Suprapubic skin (tissue), 4 donors: ENCODE data around the gene AMDHD2. TPM values are rescaled to one million over a fixed set of nuclear protein-coding genes. Genes with fewer than 3 reads are reported as not detected.

ENCODE experiments used
- DNase-seq, 2 donors: peaks; one replicate each; pipeline ENCODE4 v3.0.0-alpha.2; 2019; ENCODE audit warnings: low spot score in 2 of 2
- H3K27ac ChIP-seq: fragments of 200-600 bp; sonication (generic); one replicate; pipeline ENCODE4 v1.5.1; 2019
- H3K27me3 ChIP-seq: fragments of 200-600 bp; sonication (generic); one replicate; pipeline ENCODE4 v1.5.1; 2019
- H3K36me3 ChIP-seq: fragments of 200-600 bp; sonication (generic); one replicate; pipeline ENCODE4 v1.5.1; 2019
- H3K4me1 ChIP-seq: fragments of 200-600 bp; sonication (generic); one replicate; pipeline ENCODE4 v1.5.1; 2019
- H3K4me3 ChIP-seq: fragments of 200-600 bp; sonication (generic); one replicate; pipeline ENCODE4 v1.5.1; 2019; ENCODE audit warnings: mild to moderate bottlenecking
- H3K9me3 ChIP-seq: fragments of 200-600 bp; sonication (generic); one replicate; pipeline ENCODE4 v1.5.1; 2019
- CTCF ChIP-seq, 2 donors: fragments of 200-600 bp in 1 of 2; fragments of 450-650 bp in 1 of 2; sonication (generic) in 1 of 2; IDR thresholded peaks; one replicate each; pipeline ENCODE4 v1.5.1; 2016 to 2019; ENCODE audit warnings: antibody characterized with exemption in 2 of 2, mild to moderate bottlenecking in 1 of 2, moderate library complexity in 1 of 2
- EP300 ChIP-seq: sonication (generic); formaldehyde crosslinking; IDR thresholded peaks from one replicate; pipeline ENCODE4 v1.6.1; 2017; ENCODE audit warnings: antibody characterized with exemption
- POLR2A ChIP-seq, 2 donors: fragments of 450-650 bp; IDR thresholded peaks; one replicate each; pipeline ENCODE4 v1.6.1; 2017; ENCODE audit warnings: antibody characterized with exemption in 2 of 2, mild to moderate bottlenecking in 2 of 2, moderate library complexity in 2 of 2
- POLR2AphosphoS5 ChIP-seq, 3 donors: sonication (generic); formaldehyde crosslinking; IDR thresholded peaks; one replicate each; pipeline ENCODE4 v1.6.1; 2017; ENCODE audit warnings: antibody characterized with exemption in 3 of 3
- WGBS: methylation state at CpG from one replicate; pipeline ENCODE4 v1.1.5; 2018; 5-methylcytosine and 5-hydroxymethylcytosine counted together
- total RNA-seq, 4 donors: library from RNA; depleted of rRNA; stranded (reverse); fragments of >200 nt; gene quantifications; one replicate each; pipeline ENCODE4 v1.1.0, GENCODE V29; 2016

The AMDHD2 gene
- total RNA-seq, 4 donors from 2014 or later: 27.0 to 42.7 (median 38.0) TPM

GRCh38 chr16:2487903-2488531 lies 32.2 kb upstream of the AMDHD2 start:
- Histone ChIP-seq H3K4me3 (no peak overlapping the region), H3K36me3 (no peaks in the 10 kb centered on the region), H3K9me3 (no peaks in the 10 kb centered on the region), H3K27ac (no peak overlapping the region), H3K27me3 (no peaks in the 10 kb centered on the region), H3K4me1 (peaks cover 36% of the 10 kb centered on the region)
- TF ChIP-seq POLR2A (IDR thresholded peaks at IDR 0.05) (no peak), EP300 (no peak), CTCF (IDR thresholded peaks at IDR 0.05) (no peak), POLR2AphosphoS5 (IDR thresholded peaks at IDR 0.05) (no peak)
- no peak for DNase-seq
- 70% methylated on average over 15 of the region's 15 CpGs for WGBS

DNA sequence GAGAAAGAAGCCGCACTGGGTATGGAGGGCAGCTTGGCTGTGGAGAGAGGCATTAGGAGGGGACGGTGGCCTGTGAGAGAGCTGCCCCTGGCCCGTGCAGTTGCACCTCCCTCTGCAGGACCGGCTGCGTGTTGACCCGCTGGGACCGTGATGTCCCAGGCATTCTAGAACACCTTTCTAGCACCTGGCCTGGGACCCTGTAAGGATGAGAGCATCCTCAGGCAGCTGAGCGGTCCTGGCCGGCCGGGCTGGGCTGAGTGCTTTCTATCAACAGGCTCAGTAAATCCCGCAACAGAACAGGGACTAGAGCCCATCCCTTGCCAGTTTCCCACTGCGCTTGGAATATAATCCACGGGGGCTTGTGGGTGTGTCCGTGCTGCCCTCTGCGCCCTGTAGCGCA lies 30.6 kb upstream of the AMDHD2 start:
- H3K27ac ChIP-seq: no peak overlapping the region
- no peaks in the 10 kb centered on the region for H3K36me3 ChIP-seq
- DNase-seq: no peak
- H3K4me3 ChIP-seq: no peak overlapping the region
- no peaks in the 10 kb centered on the region for H3K9me3 ChIP-seq
- no peaks in the 10 kb centered on the region for H3K27me3 ChIP-seq
- peaks cover 28% of the 10 kb centered on the region for H3K4me1 ChIP-seq
- no peak for TF ChIP-seq EP300
- no peak for TF ChIP-seq CTCF (IDR thresholded peaks at IDR 0.05)
- no peak for TF ChIP-seq POLR2A (IDR thresholded peaks at IDR 0.05)
- no peak for TF ChIP-seq POLR2AphosphoS5 (IDR thresholded peaks at IDR 0.05)
- WGBS: 87% methylated on average over 8 of the region's 16 CpGs

DNA sequence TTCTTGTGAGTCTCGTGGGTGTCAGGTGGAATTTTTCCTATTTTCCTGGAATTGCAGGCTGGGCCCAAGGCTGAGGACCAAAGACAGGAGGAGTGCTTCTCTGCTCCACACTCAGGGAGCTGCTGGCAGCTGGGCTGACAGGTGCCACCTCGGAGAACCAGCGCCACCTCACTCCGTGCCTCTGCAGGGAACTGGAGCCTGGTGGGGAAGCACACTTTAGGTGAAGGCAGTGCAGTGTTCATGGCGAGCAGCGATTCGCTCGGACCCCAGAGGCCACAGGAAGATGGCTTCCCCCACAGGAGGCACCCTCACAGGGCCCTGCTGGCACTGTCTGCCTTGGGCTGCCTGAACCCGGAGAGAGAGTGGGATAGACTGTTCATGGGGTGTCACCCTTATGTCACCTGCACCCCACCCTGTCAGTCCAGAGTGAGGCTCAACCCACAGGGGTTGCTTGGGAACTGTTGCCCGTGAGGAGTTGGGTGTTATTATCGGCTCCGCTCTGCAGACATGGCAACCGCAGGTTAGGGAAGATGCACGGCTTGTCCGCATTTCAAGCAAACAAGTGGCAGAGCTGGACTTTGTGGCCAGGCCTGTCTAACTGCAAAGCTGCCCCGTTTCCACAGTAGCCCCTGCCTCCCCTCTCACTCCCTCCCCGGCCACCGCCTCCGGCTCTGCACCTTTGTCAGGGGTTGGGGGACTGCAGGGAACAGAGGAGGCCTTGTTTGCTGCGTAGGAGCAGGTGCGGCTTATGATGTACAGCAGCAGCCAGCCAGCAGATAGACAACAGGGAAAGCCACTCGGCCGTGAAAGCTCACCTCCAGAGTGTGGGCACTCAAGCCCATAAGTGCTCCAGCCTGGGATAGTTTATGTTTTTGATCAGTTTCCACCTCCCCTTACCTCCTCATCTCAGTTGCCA lies 29.7 kb upstream of the AMDHD2 start:
- no peaks in the 10 kb centered on the region for H3K27me3 ChIP-seq
- H3K4me3 ChIP-seq: no peak overlapping the region
- H3K36me3 ChIP-seq: no peaks in the 10 kb centered on the region
- DNase-seq: no peak
- H3K9me3 ChIP-seq: no peaks in the 10 kb centered on the region
- H3K27ac ChIP-seq: no peak overlapping the region
- H3K4me1 ChIP-seq: peaks cover 27% of the 10 kb centered on the region
- WGBS: 86% methylated on average over 21 of the region's 23 CpGs
- no peak for TF ChIP-seq POLR2AphosphoS5 (IDR thresholded peaks at IDR 0.05)
- no peak for TF ChIP-seq CTCF (IDR thresholded peaks at IDR 0.05)
- TF ChIP-seq EP300: no peak

- H3K27ac ChIP-seq: no peak overlapping the region
- TF ChIP-seq POLR2AphosphoS5 (IDR thresholded peaks at IDR 0.05) (no peak), EP300 (no peak), CTCF (IDR thresholded peaks at IDR 0.05) (no peak), POLR2A (IDR thresholded peaks at IDR 0.05) (no peak)
Observed at GRCh38 chr16:2492292-2492691, 27.9 kb upstream of the AMDHD2 start.

GRCh38 chr16:2493605-2494004 lies 26.6 kb upstream of the AMDHD2 start:
- no peak overlapping the region for H3K27ac ChIP-seq

More at GRCh38 chr16:2492292-2492691, 27.9 kb upstream of the AMDHD2 start:
- Histone ChIP-seq H3K4me1 (peaks cover 27% of the 10 kb centered on the region), H3K4me3 (no peak overlapping the region), H3K27me3 (no peaks in the 10 kb centered on the region), H3K9me3 (no peaks in the 10 kb centered on the region), H3K36me3 (peaks cover 7% of the 10 kb centered on the region)
- DNase-seq: no peak
- 95% methylated on average over 13 of the region's 13 CpGs for WGBS

More at GRCh38 chr16:2493605-2494004, 26.6 kb upstream of the AMDHD2 start:
- Histone ChIP-seq H3K9me3 (no peaks in the 10 kb centered on the region), H3K4me1 (peaks cover 31% of the 10 kb centered on the region), H3K27me3 (no peaks in the 10 kb centered on the region), H3K4me3 (no peak overlapping the region), H3K36me3 (peaks cover 7% of the 10 kb centered on the region)
- TF ChIP-seq CTCF (IDR thresholded peaks at IDR 0.05) (no peak), POLR2AphosphoS5 (IDR thresholded peaks at IDR 0.05) (no peak), EP300 (no peak), POLR2A (IDR thresholded peaks at IDR 0.05) (no peak)
- 94% methylated on average over 6 of the region's 6 CpGs for WGBS
- no peak for DNase-seq
